Endothelial cell of umbilical vein (primary cell): ENCODE data around the gene TM9SF3. TPM values are rescaled to one million over a fixed set of nuclear protein-coding genes. Genes with fewer than 3 reads are reported as not detected.

Experiments
- BruUV-seq: library from RNA; stranded (reverse); fragments of 400-500 nt; replicated peaks from 2 replicates; lab custom pipeline; 2021; lab: Mats Ljungman, UMichigan
- CTCF ChIA-PET: fragments of 300-600, 350-600 bp; sonication (Branson Sonifier 250); formaldehyde crosslinking; loops from one replicate; lab custom pipeline; 2021; ENCODE audit warnings: antibody characterized with exemption, inconsistent platforms; lab: Charles Lee
- POLR2A ChIA-PET: fragments of 300-600, 350-600 bp; sonication (Branson Sonifier 250); formaldehyde crosslinking; loops from one replicate; lab custom pipeline; 2021; ENCODE audit warnings: antibody characterized with exemption, inconsistent platforms; lab: Charles Lee
- DNase-seq: peaks from one replicate; pipeline ENCODE4 v3.0.0-alpha.2; 2011; ENCODE audit warnings: low read depth, low spot score
- FAIRE-seq: peaks from 2 replicates; lab custom pipeline; 2011; peaks lifted over from hg19 to GRCh38; lab: Jason Lieb, UNC
- H2AFZ ChIP-seq: 2 replicates; pipeline ENCODE4 v1.6.0; 2012; ENCODE audit warnings: low read depth, low read length, control low read depth, inconsistent platforms
- H3K27ac ChIP-seq: 2 replicates; pipeline ENCODE4 v1.5.1; 2011; ENCODE audit warnings: low read depth, mild to moderate bottlenecking, control low read depth, low read length, moderate library complexity; ENCODE audit not compliant: insufficient read depth
- H3K27me3 ChIP-seq, 2 experiments: 2 replicates each; pipeline versions ENCODE4 v1.6.0 to v1.6.1; 2011; ENCODE audit warnings: low read length in 2 of 2, mixed read lengths in 1 of 2; ENCODE audit not compliant: control insufficient read depth in 2 of 2, insufficient read depth in 2 of 2
- H3K36me3 ChIP-seq, 2 experiments: 2 replicates in 1 of 2; 3 replicates in 1 of 2; pipeline ENCODE4 v1.5.1; 2011; ENCODE audit warnings: low read length in 2 of 2, mild to moderate bottlenecking in 1 of 2, moderate library complexity in 1 of 2; ENCODE audit not compliant: control insufficient read depth in 2 of 2, insufficient read depth in 2 of 2; ENCODE audit errors: extremely low read depth in 1 of 2
- H3K4me1 ChIP-seq: 3 replicates; pipeline ENCODE4 v1.5.1; 2011; ENCODE audit warnings: mild to moderate bottlenecking, low read length; ENCODE audit not compliant: control insufficient read depth, insufficient read depth; ENCODE audit errors: extremely low read depth
- H3K4me2 ChIP-seq: 2 replicates; pipeline ENCODE4 v1.6.1; 2011; ENCODE audit warnings: low read length, control low read depth, mixed read lengths; ENCODE audit not compliant: insufficient read depth
- H3K4me3 ChIP-seq, 3 experiments: fragments of 200-600 bp in 1 of 3; sonication (generic), shearing (Covaris generic) in 1 of 3; replicated peaks in 1 of 3; 2 replicates each; pipeline ENCODE4 v1.5.1; 2011 to 2016; ENCODE audit warnings: control low read depth in 3 of 3, low read length in 3 of 3, mild to moderate bottlenecking in 2 of 3, inconsistent platforms in 1 of 3, low read depth in 1 of 3, moderate library complexity in 1 of 3; ENCODE audit not compliant: insufficient read depth in 1 of 3
- H3K79me2 ChIP-seq: 2 replicates; pipeline ENCODE4 v1.6.0; 2012; ENCODE audit warnings: low read length, inconsistent platforms; ENCODE audit not compliant: control insufficient read depth, insufficient read depth
- H3K9ac ChIP-seq: replicated peaks from 2 replicates; pipeline ENCODE3; 2011; ENCODE audit warnings: low read length, control low read depth; ENCODE audit not compliant: insufficient read depth; ENCODE audit errors: extremely low read depth
- H3K9me1 ChIP-seq: replicated peaks from 3 replicates; pipeline ENCODE4 v1.6.0; 2011; ENCODE audit warnings: mild to moderate bottlenecking, low read length; ENCODE audit not compliant: control insufficient read depth, insufficient read depth; ENCODE audit errors: extremely low read depth
- H3K9me3 ChIP-seq: replicated peaks from 2 replicates; pipeline ENCODE4 v1.5.1; 2012; ENCODE audit warnings: low read length, inconsistent platforms; ENCODE audit not compliant: control insufficient read depth, insufficient read depth
- H4K20me1 ChIP-seq: replicated peaks from 2 replicates; pipeline ENCODE3; 2011; ENCODE audit warnings: mild to moderate bottlenecking, low read length; ENCODE audit not compliant: control insufficient read depth, insufficient read depth; ENCODE audit errors: extremely low read depth
- EZH2 ChIP-seq: IDR thresholded peaks from 2 replicates; pipeline ENCODE4 v1.6.1; 2012; ENCODE audit warnings: borderline replicate concordance, low read depth, mild to moderate bottlenecking, moderate library complexity, low read length, inconsistent platforms; ENCODE audit not compliant: severe bottlenecking
- FOS ChIP-seq: IDR thresholded peaks from 2 replicates; pipeline ENCODE4 v1.6.1; 2011; ENCODE audit warnings: mild to moderate bottlenecking, low read length, moderate library complexity, borderline replicate concordance; ENCODE audit not compliant: insufficient read depth
- GATA2 ChIP-seq: IDR thresholded peaks from 2 replicates; pipeline ENCODE4 v1.7.0; 2011; ENCODE audit warnings: low read depth, mild to moderate bottlenecking, moderate library complexity, mixed read lengths, low read length; ENCODE audit not compliant: insufficient read length, insufficient read depth
- JUN ChIP-seq: IDR thresholded peaks from 2 replicates; pipeline ENCODE4 v1.6.1; 2011; ENCODE audit warnings: borderline replicate concordance, low read depth; ENCODE audit not compliant: insufficient read length, insufficient read depth
- MYC ChIP-seq: IDR thresholded peaks from one replicate; pipeline ENCODE4 v1.6.1; 2011; ENCODE audit warnings: mild to moderate bottlenecking, low read depth, low read length
- POLR2A ChIP-seq: IDR thresholded peaks from 2 replicates; pipeline ENCODE4 v1.6.1; 2012; ENCODE audit warnings: low read depth, mild to moderate bottlenecking, control low read depth, low read length
- POLR2AphosphoS5 ChIP-seq: IDR thresholded peaks from 2 replicates; pipeline ENCODE4 v1.6.1; 2012; ENCODE audit warnings: low read depth, mild to moderate bottlenecking, control low read depth, low read length, moderate library complexity; ENCODE audit not compliant: insufficient read depth
- dilution Hi-C: fragments of 300-500 bp; cut with MboI; formaldehyde crosslinking; loops from one replicate; pipeline ENCODE4 v1.15.0; 2019; ENCODE audit warnings: low sequenced_read_pairs; ENCODE audit not compliant: extremely low pct_ligation_motif_present
- intact Hi-C: fragments of 100-400 bp; cut with micrococcal nuclease; formaldehyde crosslinking; loops from one replicate; pipeline ENCODE4 v1.10.0; 2022
- polyA plus RNA-seq, 4 experiments: library from polyadenylated mRNA; depleted of rRNA in 3 of 4; stranded (reverse) in 3 of 4; unstranded in 1 of 4; fragments of >200 nt; gene quantifications; 2 replicates each; pipeline versions ENCODE4 v1.2.1 to v1.2.3, GENCODE V29; 2011 to 2012; ENCODE audit warnings: missing spikeins in 1 of 4
- total RNA-seq: library from RNA; stranded (reverse); gene quantifications from 2 replicates; pipeline ENCODE4 v1.2.3, GENCODE V29; 2021
- TF ChIP-seq, protein P1 (sequence below), 2 donors: IDR thresholded peaks; 1 replicate in 1 of 2; 2 replicates in 1 of 2; pipeline ENCODE4 v1.5.1; 2011; ENCODE audit warnings: low read length in 2 of 2, mild to moderate bottlenecking in 2 of 2, moderate library complexity in 2 of 2, control low read depth in 1 of 2, inconsistent platforms in 1 of 2, low read depth in 1 of 2; ENCODE audit not compliant: insufficient read depth in 1 of 2; ENCODE audit errors: extremely low read depth in 1 of 2
- TF ChIP-seq, protein P2 (sequence below): IDR thresholded peaks from 2 replicates; pipeline ENCODE4 v1.6.1; 2011; ENCODE audit not compliant: insufficient read depth, insufficient read length

Gene TM9SF3
- total and polyA plus RNA-seq, 2 donors (not counting 3 experiments of a cell fraction or from before 2014, with no cell fraction given): 133 to 144 TPM

GRCh38 chr10:96573036-96573435, 13.8 kb downstream of the TM9SF3 start:
- ChIA-PET POLR2A (no interaction called here), CTCF (interaction anchor here (1.0 kb wide), 1 partner anchor 202 kb away, joined by 3 read pairs; no protein-coding TSS in a partner anchor)
- intact Hi-C loops: no loop called here
- dilution Hi-C loops: no loop called here
- no peak overlapping the region for H3K9ac ChIP-seq
- H4K20me1 ChIP-seq: peaks cover 17% of the 10 kb centered on the region
- no peaks in the 10 kb centered on the region for H3K27me3 ChIP-seq
- H3K79me2 ChIP-seq: peaks cover 98% of the 10 kb centered on the region
- no peak for DNase-seq
- H3K9me3 ChIP-seq: no peaks in the 10 kb centered on the region
- FAIRE-seq: no peak
- H2AFZ ChIP-seq: no peak overlapping the region
- no peak overlapping the region for H3K27ac ChIP-seq
- no TSS peak for BruUV-seq
- peaks cover 2% of the 10 kb centered on the region for H3K4me1 ChIP-seq
- no peak for TF ChIP-seq POLR2A
- no peak for TF ChIP-seq POLR2AphosphoS5
- no peak for TF ChIP-seq JUN
- no peak for TF ChIP-seq EZH2
- TF ChIP-seq, protein P1, sequence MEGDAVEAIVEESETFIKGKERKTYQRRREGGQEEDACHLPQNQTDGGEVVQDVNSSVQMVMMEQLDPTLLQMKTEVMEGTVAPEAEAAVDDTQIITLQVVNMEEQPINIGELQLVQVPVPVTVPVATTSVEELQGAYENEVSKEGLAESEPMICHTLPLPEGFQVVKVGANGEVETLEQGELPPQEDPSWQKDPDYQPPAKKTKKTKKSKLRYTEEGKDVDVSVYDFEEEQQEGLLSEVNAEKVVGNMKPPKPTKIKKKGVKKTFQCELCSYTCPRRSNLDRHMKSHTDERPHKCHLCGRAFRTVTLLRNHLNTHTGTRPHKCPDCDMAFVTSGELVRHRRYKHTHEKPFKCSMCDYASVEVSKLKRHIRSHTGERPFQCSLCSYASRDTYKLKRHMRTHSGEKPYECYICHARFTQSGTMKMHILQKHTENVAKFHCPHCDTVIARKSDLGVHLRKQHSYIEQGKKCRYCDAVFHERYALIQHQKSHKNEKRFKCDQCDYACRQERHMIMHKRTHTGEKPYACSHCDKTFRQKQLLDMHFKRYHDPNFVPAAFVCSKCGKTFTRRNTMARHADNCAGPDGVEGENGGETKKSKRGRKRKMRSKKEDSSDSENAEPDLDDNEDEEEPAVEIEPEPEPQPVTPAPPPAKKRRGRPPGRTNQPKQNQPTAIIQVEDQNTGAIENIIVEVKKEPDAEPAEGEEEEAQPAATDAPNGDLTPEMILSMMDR (IDR thresholded peaks at IDR 0.05; ENCODE audit: extremely low read depth in 1 of 2, insufficient read depth in 1 of 2, low read depth in 1 of 2, low read length in 2 of 2): no peak
- TF ChIP-seq GATA2: no peak
- TF ChIP-seq, protein P2, sequence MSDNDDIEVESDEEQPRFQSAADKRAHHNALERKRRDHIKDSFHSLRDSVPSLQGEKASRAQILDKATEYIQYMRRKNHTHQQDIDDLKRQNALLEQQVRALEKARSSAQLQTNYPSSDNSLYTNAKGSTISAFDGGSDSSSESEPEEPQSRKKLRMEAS: no peak
- TF ChIP-seq MYC: no peak
- no peak for TF ChIP-seq FOS
- no peak overlapping the region for H3K4me3 ChIP-seq
- peaks cover 0 to 6% of the 10 kb centered on the region in 2 experiments for H3K36me3 ChIP-seq
- no peaks in the 10 kb centered on the region for H3K9me1 ChIP-seq
- no peak overlapping the region for H3K4me2 ChIP-seq
